Measurements from ENCODE around the gene TNPO1.

GRCh38 chr5:72812488-72812887 is 4.0 kb upstream of the TNPO1 start:
- TF ChIP-seq EZH2 (IDR thresholded peaks at IDR 0.05; ENCODE audit: low read length, missing control alignments) (no peak), CTCF (conservative IDR thresholded peaks at IDR 0.05 in 1 of 2, IDR thresholded peaks at IDR 0.05 in 1 of 2; ENCODE audit: low read depth in 1 of 2, low read length in 2 of 2) (no peak)
